HG03354 (cell line): Measurements from ENCODE around the gene MAPKAP1.

ENCODE experiments used
- ATAC-seq: cut with Tn5 transposase; IDR thresholded peaks from one replicate; pipeline ENCODE4 v1.9.1; 2021; ENCODE audit warnings: mild to moderate bottlenecking; ENCODE audit not compliant: unreplicated experiment, poor library complexity, severe bottlenecking

The MAPKAP1 gene

GRCh38 chr9:125617087-125617486, 89.9 kb downstream of the MAPKAP1 start:
- no peak for ATAC-seq

- ATAC-seq: no peak
Measured at GRCh38 chr9:125613141-125613540, 93.9 kb downstream of the MAPKAP1 start.

- ATAC-seq: no peak
Measured at GRCh38 chr9:125612616-125613015, 94.4 kb downstream of the MAPKAP1 start.

- no peak for ATAC-seq
Measured at GRCh38 chr9:125611121-125611765, 95.8 kb downstream of the MAPKAP1 start.

GRCh38 chr9:125609744-125610143, 97.3 kb downstream of the MAPKAP1 start:
- ATAC-seq: no peak

GRCh38 chr9:125608489-125609224, 98.4 kb downstream of the MAPKAP1 start:
- ATAC-seq: no peak

- ATAC-seq: no peak
Measured at GRCh38 chr9:125604196-125604595, 102.8 kb downstream of the MAPKAP1 start.

- no peak for ATAC-seq
Measured at GRCh38 chr9:125603478-125604021, 103.5 kb downstream of the MAPKAP1 start.

GRCh38 chr9:125601961-125602360, 105.0 kb downstream of the MAPKAP1 start:
- ATAC-seq: no peak

GRCh38 chr9:125600194-125600593, 106.8 kb downstream of the MAPKAP1 start:
- ATAC-seq: no peak

- ATAC-seq: no peak
Measured at GRCh38 chr9:125594223-125594610, 112.8 kb downstream of the MAPKAP1 start.

GRCh38 chr9:125593581-125594222, 113.3 kb downstream of the MAPKAP1 start:
- ATAC-seq: no peak

GRCh38 chr9:125591888-125592287, 115.1 kb downstream of the MAPKAP1 start:
- ATAC-seq: no peak

GRCh38 chr9:125591245-125591644, 115.8 kb downstream of the MAPKAP1 start:
- no peak for ATAC-seq

GRCh38 chr9:125589287-125589686, 117.7 kb downstream of the MAPKAP1 start:
- no peak for ATAC-seq

- no peak for ATAC-seq
Measured at GRCh38 chr9:125587819-125588460, 119.1 kb downstream of the MAPKAP1 start.

- ATAC-seq: no peak
Measured at GRCh38 chr9:125586172-125586511, 120.9 kb downstream of the MAPKAP1 start.

- no peak for ATAC-seq
Measured at GRCh38 chr9:125585503-125586171, 121.4 kb downstream of the MAPKAP1 start.

GRCh38 chr9:125580701-125581286, 126.2 kb downstream of the MAPKAP1 start:
- peak; percentile 55 for ATAC-seq
